LoVo (cell line): ENCODE measurements around the gene AFF3.
"Not testable (repeated sequence)": the region's sequence is repeated elsewhere in the genome, so short reads cannot be mapped to it uniquely, and the experiment has no call there.

Source experiments
- DNase-seq: peaks from one replicate; pipeline ENCODE4 v3.0.0-alpha.2; 2016; ENCODE audit warnings: low spot score

AFF3 gene

GRCh38 chr2:100142393-100142792 is at the start of gene AFF3:
TSS of gene AFF3 (minus strand) at chr2:100142590. CDS start at chr2:100104454, 38,136 bp downstream.
- DNase-seq, result no peak

- no peak for DNase-seq
Measured at GRCh38 chr2:100189387-100189786, 47.0 kb upstream of the AFF3 start.

GRCh38 chr2:100188326-100188725 is 45.9 kb upstream of the AFF3 start:
- no peak for DNase-seq

- DNase-seq, result no peak
Measured at GRCh38 chr2:100186126-100186525, 43.7 kb upstream of the AFF3 start.

GRCh38 chr2:100185516-100185915 is 43.1 kb upstream of the AFF3 start:
- no peak for DNase-seq

- no peak for DNase-seq
Measured at GRCh38 chr2:100185105-100185504, 42.7 kb upstream of the AFF3 start.

GRCh38 chr2:100184055-100184737 is 41.8 kb upstream of the AFF3 start:
- DNase-seq, result no peak

- no peak for DNase-seq
Measured at GRCh38 chr2:100182494-100183361, 40.3 kb upstream of the AFF3 start.

- DNase-seq, result no peak
Measured at GRCh38 chr2:100180503-100180902, 38.1 kb upstream of the AFF3 start.

- no peak for DNase-seq
Measured at GRCh38 chr2:100179806-100180205, 37.4 kb upstream of the AFF3 start.

- DNase-seq, result no peak
Measured at GRCh38 chr2:100178864-100179263, 36.5 kb upstream of the AFF3 start.

GRCh38 chr2:100178085-100178788 is 35.8 kb upstream of the AFF3 start:
- peak; percentile 5 for DNase-seq

- DNase-seq, result no peak
Measured at GRCh38 chr2:100176925-100177324, 34.5 kb upstream of the AFF3 start.

GRCh38 chr2:100174026-100174431 is 31.6 kb upstream of the AFF3 start:
- DNase-seq, result no peak

- no peak for DNase-seq
Measured at GRCh38 chr2:100166701-100167100, 24.3 kb upstream of the AFF3 start.

GRCh38 chr2:100163605-100164004 is 21.2 kb upstream of the AFF3 start:
- DNase-seq, result no peak

- DNase-seq, result no peak
Measured at GRCh38 chr2:100161945-100162620, 19.7 kb upstream of the AFF3 start.

GRCh38 chr2:100160396-100160795 is 18.0 kb upstream of the AFF3 start:
- no peak for DNase-seq

- not testable (repeated sequence) for DNase-seq
Measured at GRCh38 chr2:100151832-100152231, 9.4 kb upstream of the AFF3 start.

GRCh38 chr2:100151310-100151709 is 8.9 kb upstream of the AFF3 start:
- no peak for DNase-seq

- DNase-seq, result no peak
Measured at GRCh38 chr2:100148883-100149282, 6.5 kb upstream of the AFF3 start.

GRCh38 chr2:100146657-100146960 is 4.2 kb upstream of the AFF3 start:
- DNase-seq, result no peak
